DND-41 (cell line): Measurements from ENCODE around the gene ARHGEF16.

Source experiments
- ATAC-seq: fragments of 200-7000 bp; cut with Tn5 transposase; 3 replicates; pipeline ENCODE4 v1.9.1; 2021; ENCODE audit warnings: low read depth; ENCODE audit not compliant: insufficient read depth
- DNase-seq: peaks from one replicate; pipeline ENCODE4 v3.0.0-alpha.2; 2020
- H2AFZ ChIP-seq: 2 replicates; pipeline ENCODE4 v1.6.0; 2012; ENCODE audit warnings: low read depth, low read length
- H3K27ac ChIP-seq: 2 replicates; pipeline ENCODE4 v1.5.1; 2012; ENCODE audit warnings: low read length, inconsistent platforms
- H3K27me3 ChIP-seq: fragments of 200-600 bp; sonication (generic); 2 replicates; pipeline ENCODE4 v1.6.0; 2012; ENCODE audit warnings: low read length, mild to moderate bottlenecking, inconsistent platforms; ENCODE audit not compliant: insufficient read depth, poor library complexity
- H3K36me3 ChIP-seq: 2 replicates; pipeline ENCODE4 v1.5.1; 2012; ENCODE audit warnings: low read length, inconsistent platforms; ENCODE audit not compliant: insufficient read depth
- H3K4me1 ChIP-seq: 2 replicates; pipeline ENCODE4 v1.5.1; 2012; ENCODE audit warnings: mild to moderate bottlenecking, low read length; ENCODE audit not compliant: insufficient read depth
- H3K4me2 ChIP-seq: 2 replicates; pipeline ENCODE4 v1.6.0; 2012; ENCODE audit warnings: mild to moderate bottlenecking, moderate library complexity, low read length, inconsistent platforms; ENCODE audit not compliant: insufficient read depth
- H3K4me3 ChIP-seq, 2 experiments: fragments of 200-600 bp in 1 of 2; shearing (Covaris generic) in 1 of 2; 2 replicates each; pipeline ENCODE4 v1.5.1; 2012 to 2016; ENCODE audit warnings: inconsistent platforms in 2 of 2, low read length in 2 of 2, mild to moderate bottlenecking in 2 of 2, low read depth in 1 of 2, moderate library complexity in 1 of 2
- H3K79me2 ChIP-seq: 2 replicates; pipeline ENCODE4 v1.6.0; 2012; ENCODE audit warnings: low read length, inconsistent platforms; ENCODE audit not compliant: insufficient read depth
- H3K9ac ChIP-seq: 2 replicates; pipeline ENCODE4 v1.6.0; 2012; ENCODE audit warnings: low read depth, mild to moderate bottlenecking, inconsistent platforms, low read length, moderate library complexity
- H3K9me3 ChIP-seq: 2 replicates; pipeline ENCODE4 v1.5.1; 2012; ENCODE audit warnings: low read length, moderate library complexity, mild to moderate bottlenecking, inconsistent platforms; ENCODE audit not compliant: insufficient read depth, severe bottlenecking
- H4K20me1 ChIP-seq: 2 replicates; pipeline ENCODE4 v1.6.0; 2012; ENCODE audit warnings: low read length; ENCODE audit not compliant: insufficient read depth
- CTCF ChIP-seq: IDR thresholded peaks from 2 replicates; pipeline ENCODE4 v1.5.1; 2012; ENCODE audit warnings: borderline replicate concordance, low read length, moderate library complexity, mild to moderate bottlenecking; ENCODE audit not compliant: poor library complexity, severe bottlenecking; ENCODE audit errors: extremely low read depth
- EZH2 ChIP-seq: IDR thresholded peaks from 3 replicates; pipeline ENCODE4 v1.6.1; 2012; ENCODE audit warnings: borderline replicate concordance, low read depth, mild to moderate bottlenecking, moderate library complexity, low read length, inconsistent platforms; ENCODE audit not compliant: severe bottlenecking

The ARHGEF16 gene

GRCh38 chr1:3522112-3522511 is 67.6 kb downstream of the ARHGEF16 start:
- ATAC-seq (no peak), DNase-seq (no peak)
- Histone ChIP-seq H3K9ac (no peak overlapping the region), H3K4me1 (no peaks in the 10 kb centered on the region), H4K20me1 (peaks cover 19% of the 10 kb centered on the region; the same call in 1 of the 2 replicates), H3K4me3 (no peak overlapping the region), H3K79me2 (no peaks in the 10 kb centered on the region), H3K27ac (no peak overlapping the region), H3K9me3 (no peaks in the 10 kb centered on the region), H3K4me2 (no peak overlapping the region), H2AFZ (no peak overlapping the region), H3K36me3 (no peaks in the 10 kb centered on the region), H3K27me3 (no peaks in the 10 kb centered on the region)
- TF ChIP-seq CTCF (no peak), EZH2 (no peak)

- Histone ChIP-seq H3K27ac (no peak overlapping the region), H3K4me1 (no peaks in the 10 kb centered on the region), H3K9ac (no peak overlapping the region), H3K79me2 (no peaks in the 10 kb centered on the region), H3K27me3 (no peaks in the 10 kb centered on the region), H4K20me1 (peaks cover 19% of the 10 kb centered on the region; the same call in 1 of the 2 replicates), H3K36me3 (no peaks in the 10 kb centered on the region), H3K4me2 (no peak overlapping the region), H3K4me3 (no peak overlapping the region), H3K9me3 (no peaks in the 10 kb centered on the region), H2AFZ (no peak overlapping the region)
- TF ChIP-seq CTCF: no peak
- TF ChIP-seq EZH2: no peak
- ATAC-seq: no peak
- no peak for DNase-seq
Measured at GRCh38 chr1:3522564-3523265, 68.2 kb downstream of the ARHGEF16 start.

GRCh38 chr1:3523980-3524379 is 69.5 kb downstream of the ARHGEF16 start:
- Histone ChIP-seq H3K4me2 (no peak overlapping the region), H3K27ac (no peak overlapping the region), H3K27me3 (no peaks in the 10 kb centered on the region), H3K4me1 (no peaks in the 10 kb centered on the region), H3K9me3 (no peaks in the 10 kb centered on the region), H3K4me3 (no peak overlapping the region), H3K79me2 (no peaks in the 10 kb centered on the region), H3K9ac (no peak overlapping the region), H2AFZ (no peak overlapping the region), H4K20me1 (peaks cover 10% of the 10 kb centered on the region; the same call in 1 of the 2 replicates), H3K36me3 (no peaks in the 10 kb centered on the region)
- TF ChIP-seq CTCF (no peak), EZH2 (no peak)
- ATAC-seq: no peak
- DNase-seq: no peak
